Posterior cingulate gyrus (tissue), 11 donors: ENCODE results near the gene PTPRK.

ENCODE experiments used
- DNase-seq, 10 donors: peaks; one replicate each; pipeline versions ENCODE4 v3.0.0 to v3.0.0-alpha.2; 2020 to 2021; ENCODE audit warnings: mixed read lengths in 3 of 10
- intact Hi-C: fragments of 100-400 bp; cut with DNase I; formaldehyde crosslinking; loops from one replicate; pipeline ENCODE4 v1.15.1; 2023

The PTPRK gene

DNA sequence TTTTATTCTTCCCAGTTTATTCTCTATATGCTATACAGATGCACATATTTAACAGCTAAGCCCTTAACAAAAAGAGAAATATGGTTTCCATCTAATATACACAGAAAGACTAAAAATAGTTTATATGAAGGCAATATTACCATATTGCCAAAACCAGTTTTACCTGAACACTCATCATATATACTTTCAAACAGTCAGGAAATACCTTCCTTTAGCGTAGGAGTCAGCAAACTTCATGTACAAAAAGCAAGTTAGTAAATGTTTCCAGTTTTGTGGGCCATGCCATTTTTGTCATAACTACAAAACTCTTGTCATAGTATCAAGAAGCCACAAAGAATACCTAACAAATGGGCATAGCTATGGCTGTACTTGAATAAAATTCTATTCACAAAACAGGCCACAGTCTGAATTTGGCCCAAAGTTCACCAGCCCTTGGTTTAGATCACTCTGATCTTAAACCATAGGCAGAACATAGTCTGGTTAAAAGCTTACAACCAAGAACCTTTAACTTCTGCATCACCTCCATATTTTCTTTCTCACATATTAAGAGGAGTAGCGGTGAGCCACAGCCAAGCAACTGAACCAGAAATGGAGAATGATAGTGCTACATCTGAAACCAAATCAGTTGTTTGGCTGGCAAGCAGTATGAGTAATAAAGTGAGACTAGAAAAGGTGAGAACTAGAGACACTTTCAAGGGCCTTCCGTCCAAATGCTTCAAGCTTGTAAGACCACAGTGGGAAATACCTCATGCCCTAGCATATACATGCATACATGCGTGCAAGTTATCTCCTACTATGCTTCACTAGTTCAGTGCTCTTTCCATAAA lies 116.6 kb downstream of the PTPRK start:
- no peak for DNase-seq
- intact Hi-C loops: no loop called here

DNA sequence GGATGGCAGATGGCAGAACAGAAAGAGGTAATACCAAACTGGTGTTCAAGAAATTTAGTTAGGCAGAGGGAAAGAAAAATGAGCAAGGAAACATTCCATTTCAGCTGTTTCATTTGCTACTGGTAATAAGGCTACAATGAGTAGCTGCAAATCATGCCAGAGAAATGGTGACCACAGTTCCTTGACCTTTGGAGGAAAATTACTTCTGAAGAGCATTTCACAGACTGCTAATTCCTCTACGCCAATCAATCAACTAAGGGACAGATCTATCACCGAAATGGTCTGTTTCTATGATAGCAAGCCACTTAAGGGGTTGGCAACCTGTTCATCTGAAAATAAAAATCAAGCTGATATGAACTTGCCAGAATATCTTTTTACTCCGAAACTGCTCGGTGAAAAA lies 119.5 kb downstream of the PTPRK start:
- DNase-seq: no peak
- intact Hi-C loops: no loop called here

DNA sequence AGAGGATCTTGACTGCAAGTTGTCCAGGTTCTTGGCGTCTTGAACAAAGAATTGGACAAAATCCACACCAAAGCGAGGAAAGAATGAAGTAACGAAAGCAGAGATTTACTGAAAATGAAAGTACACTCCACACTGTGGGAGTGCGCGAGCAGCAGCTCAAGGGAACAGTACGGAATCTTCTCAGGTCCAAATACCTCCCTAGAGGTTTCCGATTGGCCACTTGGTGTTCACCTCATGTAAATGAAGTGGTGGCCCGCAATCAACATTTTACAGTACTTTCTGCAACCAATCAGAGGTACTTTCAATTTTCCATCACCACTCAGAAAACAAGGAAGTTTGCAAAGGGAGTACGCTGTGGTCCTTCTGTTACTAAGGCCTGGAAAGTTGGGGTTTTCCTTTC lies 122.4 kb downstream of the PTPRK start:
- intact Hi-C loops: no loop called here
- DNase-seq: no peak

DNA sequence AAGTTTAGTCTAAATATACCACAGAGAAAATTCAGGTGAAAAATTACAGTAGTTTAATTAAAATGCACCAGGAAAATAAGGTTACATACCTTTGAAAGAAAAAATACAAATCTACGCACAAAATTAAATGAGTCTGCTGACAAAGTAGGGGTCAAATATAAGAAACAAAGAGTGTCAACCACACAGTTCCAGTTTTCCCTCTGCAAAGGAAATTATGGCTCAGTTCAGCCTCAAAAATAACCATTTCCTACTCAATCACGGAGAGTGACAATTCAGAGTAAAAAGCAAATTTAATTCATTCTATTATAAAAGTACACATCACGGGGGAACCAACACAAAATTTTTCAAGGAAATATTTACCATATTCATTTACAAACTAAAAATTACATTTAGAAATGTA lies 124.8 kb downstream of the PTPRK start:
- DNase-seq: no peak
- intact Hi-C loops: no loop called here

DNA sequence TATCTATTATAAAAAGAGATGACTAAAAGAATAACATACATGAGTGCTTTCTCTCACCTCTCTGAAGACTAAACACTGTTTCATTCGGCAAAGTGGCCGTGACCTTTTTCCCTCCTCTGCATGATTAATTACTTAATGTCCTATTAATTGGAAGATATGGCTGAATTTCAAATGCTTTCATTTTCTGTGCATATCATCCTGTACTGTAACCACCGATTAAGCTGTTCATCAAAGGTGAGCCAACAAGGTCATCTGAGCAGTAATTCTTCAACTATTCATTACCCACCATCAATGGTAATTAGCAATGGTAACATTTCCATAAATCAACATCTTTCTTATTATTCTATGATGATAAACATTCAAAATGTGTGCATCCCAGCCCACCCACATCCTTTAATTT lies 125.2 kb downstream of the PTPRK start:
- intact Hi-C loops: no loop called here

DNA sequence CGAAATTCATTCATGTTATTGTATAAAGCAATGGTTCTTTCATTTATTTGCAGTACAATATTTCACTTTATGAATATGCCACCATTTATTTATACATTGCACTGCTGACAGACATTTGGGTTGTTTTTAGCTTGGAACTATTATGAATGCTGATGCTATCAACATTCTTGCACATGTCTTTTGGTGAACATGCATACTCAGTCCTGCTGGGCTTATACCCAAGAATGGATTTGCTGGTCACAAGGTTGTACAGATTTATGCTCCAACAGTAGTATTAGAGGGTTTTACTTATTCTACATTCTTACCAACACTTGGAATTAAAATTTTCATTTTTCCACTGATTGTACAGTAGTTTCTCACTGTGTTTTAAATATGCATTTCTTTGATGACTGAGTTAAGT lies 126.2 kb downstream of the PTPRK start:
- intact Hi-C loops: no loop called here
- no peak for DNase-seq

More for the DNA sequence above, 125.2 kb downstream of the PTPRK start:
- DNase-seq: no peak

DNA sequence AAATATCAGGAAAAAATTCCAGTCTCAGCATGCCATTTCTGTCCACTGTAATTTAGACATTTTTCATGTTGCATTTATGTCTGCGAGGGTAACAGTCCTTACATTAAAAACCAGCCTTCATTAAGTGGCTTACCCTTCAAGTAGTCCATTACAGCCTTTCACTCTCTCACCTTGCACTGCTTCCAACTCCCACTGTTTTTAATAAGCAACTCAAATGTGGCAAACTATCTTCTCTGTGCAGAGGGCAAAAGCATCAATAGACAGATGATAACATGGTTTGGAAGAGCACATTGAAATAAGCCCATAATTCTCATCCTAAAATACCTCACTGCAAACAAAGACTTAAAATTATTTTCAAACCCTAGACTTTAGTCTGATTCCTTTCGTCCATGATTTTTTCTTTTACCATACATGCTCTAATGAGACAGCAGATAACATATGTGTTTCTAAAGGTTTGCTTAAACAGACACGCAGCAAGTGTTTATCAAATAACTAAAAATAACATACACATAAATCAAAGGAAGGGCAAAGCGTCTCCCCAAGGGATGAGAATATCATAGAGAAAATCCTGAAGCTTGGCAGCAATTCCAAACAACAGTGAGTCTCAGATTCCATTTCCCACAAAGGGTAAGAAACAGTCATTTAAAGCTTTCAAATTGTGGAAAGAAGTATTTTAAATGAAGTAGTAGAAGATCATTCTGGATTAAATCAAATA lies 130.4 kb downstream of the PTPRK start:
- intact Hi-C loops: no loop called here
- no peak for DNase-seq

DNA sequence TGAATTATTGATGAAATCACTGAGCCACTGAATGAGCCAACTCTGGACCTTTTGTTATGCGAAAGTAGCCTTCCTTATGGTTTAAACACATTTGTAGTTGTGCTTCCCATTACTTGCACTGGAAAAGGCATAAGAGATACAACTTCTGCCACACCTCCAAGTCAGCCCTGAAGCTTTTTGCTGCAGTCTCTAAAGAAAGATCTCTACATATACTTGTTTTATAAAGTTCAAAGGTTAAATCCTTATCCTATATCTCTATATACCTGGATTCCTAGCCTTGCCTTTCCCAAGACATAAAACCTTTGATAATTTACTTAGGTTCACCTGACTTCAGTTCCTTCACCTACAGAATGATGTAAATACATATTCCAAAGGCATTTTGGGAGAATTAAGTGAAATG lies 132.0 kb downstream of the PTPRK start:
- intact Hi-C loops: no loop called here
- DNase-seq: no peak

DNA sequence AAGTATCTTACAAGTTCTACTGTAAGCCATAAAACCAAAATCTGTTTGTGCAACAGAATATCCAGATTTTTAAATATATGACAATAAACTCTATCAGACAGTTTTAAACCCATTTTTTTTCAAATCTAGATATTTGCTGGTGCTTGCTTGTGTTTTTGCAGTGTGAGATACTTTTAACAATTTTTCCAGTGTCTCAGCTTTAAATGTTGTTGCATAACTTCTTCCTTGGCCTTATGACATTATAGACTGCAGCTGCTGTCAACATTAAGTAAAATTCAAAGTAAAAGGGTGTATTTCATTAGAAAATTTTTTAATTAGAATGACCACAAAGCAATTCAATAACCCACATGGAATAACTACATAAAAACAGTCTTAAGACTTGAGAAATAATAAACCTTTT lies 139.5 kb downstream of the PTPRK start:
- intact Hi-C loops: no loop called here
- DNase-seq: no peak

DNA sequence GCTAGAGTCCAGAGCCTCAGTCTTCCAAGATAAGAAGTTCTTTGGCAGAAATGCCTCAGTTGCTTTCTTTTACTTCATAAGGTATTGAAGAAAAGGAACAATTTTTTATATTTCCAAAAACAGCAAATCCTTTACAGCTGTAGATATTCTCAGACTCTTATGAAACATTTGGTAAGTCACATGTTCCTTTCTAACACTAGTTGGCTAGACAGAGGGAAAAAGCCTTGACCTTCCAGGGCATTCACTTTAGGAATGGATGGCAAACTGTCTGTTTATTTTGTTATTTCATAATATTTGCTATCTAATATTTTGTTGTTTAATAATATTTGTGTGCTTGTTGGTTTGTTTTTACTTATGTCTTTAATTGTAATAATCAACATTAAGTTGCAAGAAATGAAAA lies 140.8 kb downstream of the PTPRK start:
- DNase-seq: no peak

DNA sequence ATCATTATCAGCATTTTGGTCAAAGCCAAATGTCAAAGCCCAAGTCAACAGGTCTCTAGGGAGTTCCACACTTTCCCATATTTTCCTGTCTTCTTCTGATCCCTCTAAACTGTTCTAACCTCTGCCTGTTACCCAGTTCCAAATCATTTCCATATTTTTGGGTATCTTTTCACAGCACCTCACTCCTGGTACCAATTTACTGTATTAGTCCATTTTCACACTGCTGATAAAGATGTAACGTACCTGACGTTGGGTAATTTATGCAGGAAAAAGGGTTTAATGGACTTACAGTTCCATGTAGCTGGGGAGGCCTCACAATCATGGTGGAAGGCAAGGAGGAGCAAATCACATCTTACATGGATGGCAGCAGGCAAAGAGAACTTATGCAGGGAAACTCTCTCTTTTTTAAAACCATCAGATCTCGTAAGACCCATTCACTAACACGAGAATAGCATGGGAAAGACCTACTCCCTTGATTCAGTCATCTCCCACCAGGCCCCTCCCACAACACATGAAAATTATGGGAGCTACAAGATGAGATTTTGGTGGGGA lies 143.4 kb downstream of the PTPRK start:
- intact Hi-C loops: no loop called here
- no peak for DNase-seq

More for the DNA sequence above, 140.8 kb downstream of the PTPRK start:
- intact Hi-C loops: no loop called here

DNA sequence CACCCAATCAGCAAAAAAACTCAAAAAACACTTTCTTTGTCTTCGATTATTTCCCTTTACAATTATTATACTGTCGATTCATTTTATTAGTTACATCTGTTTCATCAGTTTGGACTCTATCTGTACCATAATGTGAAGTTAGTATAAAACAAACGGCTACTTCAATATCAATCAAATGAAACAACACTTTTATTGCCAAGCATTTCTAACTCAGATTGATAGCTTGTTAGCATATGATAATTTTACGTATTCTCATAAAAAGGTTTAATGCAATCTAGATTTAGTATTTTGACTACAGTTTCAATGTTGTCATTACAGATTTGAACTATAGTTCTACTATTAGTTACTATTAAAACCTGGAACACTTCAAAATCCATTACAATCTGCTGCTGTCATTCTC lies 149.3 kb downstream of the PTPRK start:
- intact Hi-C loops: no loop called here
- DNase-seq: no peak

DNA sequence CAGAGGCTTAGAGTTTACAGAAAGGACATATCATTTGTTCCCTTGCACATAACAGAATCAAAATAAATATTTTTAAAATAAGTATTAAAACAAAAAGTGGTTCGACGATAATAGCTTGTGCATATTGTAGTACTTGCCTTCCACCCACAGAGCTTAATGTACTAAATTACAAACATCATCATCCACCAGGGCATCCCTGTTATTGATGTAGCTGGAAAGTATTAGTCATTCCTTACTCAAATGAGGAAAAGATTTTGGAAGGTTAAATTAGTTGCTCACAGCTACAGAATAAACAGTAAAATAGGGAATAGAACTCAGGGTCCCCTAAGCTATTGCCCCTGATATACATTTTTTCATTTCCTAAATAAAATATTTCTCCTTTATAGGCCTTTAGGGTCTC lies 150.3 kb downstream of the PTPRK start:
- DNase-seq: no peak
- intact Hi-C loops: no loop called here

DNA sequence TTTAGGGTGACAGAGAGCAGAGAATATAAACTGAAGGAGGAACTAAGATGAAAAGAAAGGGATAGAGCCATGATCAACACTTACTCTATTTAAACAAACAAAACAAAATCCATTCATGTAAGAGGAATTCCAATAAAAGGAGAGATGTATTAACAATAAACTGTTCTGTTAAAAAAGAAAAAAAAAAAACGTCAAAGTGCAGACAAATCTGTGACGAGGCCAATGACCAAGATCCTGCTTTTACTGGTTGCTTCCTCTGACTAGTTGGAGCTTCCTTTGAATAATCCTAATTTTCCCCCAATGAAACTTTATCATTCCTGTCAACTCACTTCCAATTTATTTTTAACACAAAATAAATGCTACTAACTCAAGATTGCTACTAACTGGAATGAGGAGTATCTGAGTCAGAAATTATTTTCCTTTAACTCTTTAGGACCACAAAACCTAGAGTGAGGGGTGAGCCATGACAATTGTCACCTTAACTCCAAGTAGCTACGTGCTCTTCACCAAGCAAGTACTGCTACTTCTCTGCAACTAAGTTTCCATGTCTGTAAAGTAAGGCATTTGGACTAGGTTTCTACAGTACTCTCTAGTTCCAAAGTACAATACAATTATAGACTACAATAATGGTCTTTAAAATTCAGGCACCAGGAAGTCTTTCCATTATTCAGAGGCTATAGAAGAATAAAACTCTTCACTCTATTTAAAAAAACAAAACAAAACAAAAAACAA lies 152.0 kb downstream of the PTPRK start:
- intact Hi-C loops: no loop called here
- DNase-seq: no peak

DNA sequence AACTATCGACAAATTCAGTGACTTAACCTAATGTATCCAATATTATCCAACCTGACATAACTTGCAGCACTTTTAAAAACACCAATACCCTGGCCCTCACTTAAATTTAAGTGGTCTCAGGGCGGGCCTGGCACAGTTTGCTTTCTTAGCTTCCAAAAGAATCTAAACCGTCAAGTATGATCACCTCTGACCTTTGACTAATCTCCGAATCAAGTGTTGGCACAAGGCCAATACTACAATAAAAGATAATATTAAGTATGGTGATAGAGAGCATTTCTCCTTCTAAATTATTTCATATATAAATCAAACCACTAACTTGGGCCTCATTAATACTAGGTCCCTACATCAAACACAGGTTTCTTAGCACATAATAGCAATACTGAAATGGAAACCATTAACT lies 153.0 kb downstream of the PTPRK start:
- intact Hi-C loops: no loop called here
- DNase-seq: no peak

DNA sequence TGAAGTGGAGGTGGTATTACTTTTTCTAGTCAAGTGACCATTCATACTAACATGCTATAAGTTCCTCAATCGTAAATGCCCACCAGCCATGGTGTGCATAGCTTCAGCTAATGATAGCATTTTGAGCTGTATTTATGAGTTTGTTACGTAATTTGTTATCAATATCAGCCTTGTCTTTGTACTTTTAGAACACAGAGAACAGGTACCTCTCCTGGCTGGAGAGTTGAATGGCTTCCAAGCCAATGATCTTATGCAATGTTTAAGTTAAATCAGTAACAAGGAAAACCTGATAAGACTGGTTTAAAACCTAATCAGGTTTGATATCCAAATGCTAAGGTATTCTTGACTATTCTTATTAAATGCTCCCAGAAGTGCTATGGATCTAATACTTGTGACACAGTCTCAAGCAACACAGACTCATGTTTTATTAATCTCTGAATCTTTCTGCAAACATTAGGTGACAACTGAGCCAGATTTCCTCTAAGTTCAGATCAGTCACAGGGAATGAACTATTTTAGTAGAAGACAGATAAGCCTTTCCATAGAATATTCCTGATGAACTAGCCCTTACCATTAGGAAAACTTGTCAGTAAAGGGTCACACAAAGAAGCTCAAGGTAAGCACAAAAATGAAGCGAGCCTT lies 154.8 kb downstream of the PTPRK start:
- no peak for DNase-seq
- intact Hi-C loops: no loop called here

DNA sequence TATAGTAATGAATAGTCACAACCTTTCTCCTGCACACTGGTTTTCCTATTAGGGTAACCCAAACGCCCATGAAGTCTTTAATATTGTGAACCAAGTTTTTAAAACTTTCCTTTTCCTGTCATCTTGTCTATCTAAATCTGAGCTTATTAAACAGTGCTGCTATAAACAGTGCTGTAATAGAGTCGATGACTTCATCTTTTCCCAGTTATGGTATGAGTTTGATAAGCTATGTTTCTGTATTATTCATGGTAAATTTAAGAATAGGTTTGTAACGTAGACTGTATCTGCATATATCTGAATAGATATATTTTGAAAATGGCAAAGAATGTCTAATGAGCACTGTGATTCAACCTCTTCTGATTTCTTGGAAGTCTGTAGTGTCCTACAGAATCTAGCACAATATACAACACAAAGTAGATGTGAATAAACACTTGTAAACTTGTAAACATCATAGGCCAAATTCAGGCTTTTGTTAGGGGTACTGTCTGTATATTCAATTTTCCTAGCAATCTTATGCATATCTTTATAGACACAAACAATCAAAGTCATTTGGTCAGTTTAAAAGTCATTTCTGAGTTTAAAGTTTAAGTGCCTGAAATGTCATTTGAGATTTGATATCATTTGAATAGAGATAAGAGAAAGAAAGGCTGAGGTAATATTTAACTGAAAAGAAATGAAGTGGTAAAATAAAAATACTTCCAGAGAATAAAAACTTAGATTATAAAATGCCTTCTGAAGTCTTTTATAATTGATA lies 155.5 kb downstream of the PTPRK start:
- intact Hi-C loops: no loop called here
- DNase-seq: no peak

DNA sequence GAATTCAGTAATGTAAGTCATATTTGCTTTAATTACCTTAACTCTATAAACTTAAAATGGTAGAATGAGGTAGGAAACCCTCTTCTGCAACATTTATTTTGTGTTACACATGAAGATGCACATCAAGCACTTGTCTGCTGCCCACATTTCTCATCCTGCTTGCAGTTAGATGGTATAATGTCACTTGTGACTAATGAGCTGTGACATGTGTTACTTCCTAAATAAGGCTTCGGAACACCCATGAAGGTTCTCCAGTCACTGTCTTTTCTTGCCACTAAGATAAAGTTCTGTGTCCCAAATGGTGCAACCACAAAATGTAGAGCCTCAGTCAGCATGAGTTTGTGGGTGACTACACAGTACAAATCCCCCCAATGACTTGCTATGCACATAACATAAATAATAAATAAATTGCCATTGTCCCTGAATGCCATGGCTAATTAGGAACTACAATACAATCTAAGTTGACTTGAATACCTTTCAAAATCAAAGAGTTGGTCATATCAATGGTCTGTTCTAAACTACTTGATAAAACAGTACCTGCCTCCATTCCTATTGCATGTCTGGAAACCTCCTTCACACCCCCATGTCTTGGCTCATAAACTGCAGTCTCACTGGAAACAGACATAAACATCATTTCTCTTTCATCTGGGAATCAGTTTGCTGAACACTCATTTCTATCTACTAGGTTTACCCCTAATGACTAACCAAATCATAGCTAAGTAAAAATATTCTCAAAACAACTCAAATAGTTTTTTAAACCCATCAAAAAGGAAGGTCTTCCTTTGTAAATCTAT lies 157.2 kb downstream of the PTPRK start:
- intact Hi-C loops: no loop called here
- no peak for DNase-seq

DNA sequence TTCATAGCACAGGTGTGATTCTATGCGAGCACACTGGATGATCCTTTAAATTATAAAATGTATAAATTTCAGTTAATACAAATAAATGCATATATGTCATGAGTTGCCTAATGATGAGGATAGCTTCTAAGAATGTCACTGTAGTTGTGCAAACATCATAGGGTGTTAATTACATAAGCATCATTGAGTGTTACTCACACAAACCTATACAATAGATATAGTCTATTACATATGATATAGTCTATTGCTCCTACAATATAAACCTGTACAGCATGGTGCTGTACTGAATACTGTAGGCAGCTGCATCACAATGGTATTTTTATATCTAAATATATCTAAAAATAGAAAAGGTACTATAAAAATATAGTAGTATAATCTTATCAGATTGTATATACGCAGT lies 159.0 kb downstream of the PTPRK start:
- intact Hi-C loops: no loop called here
- no peak for DNase-seq
